CMK (cell line): ENCODE results near the gene MMADHC.

Source experiments
- DNase-seq: peaks from one replicate; pipeline ENCODE4 v3.0.0-alpha.2; 2010; ENCODE audit warnings: low read depth

MMADHC gene

GRCh38 chr2:149587220-149587949, at the start of gene MMADHC:
Gene MMADHC, minus strand, starts transcription at chr2:149587775. Its CDS starts 678 bp downstream, at chr2:149587097.
- peak; percentile 79 for DNase-seq

GRCh38 chr2:149634103-149634502, 46.5 kb upstream of the MMADHC start:
- DNase-seq: no peak

GRCh38 chr2:149630445-149630844, 42.9 kb upstream of the MMADHC start:
- no peak for DNase-seq

GRCh38 chr2:149629026-149629425, 41.5 kb upstream of the MMADHC start:
- no peak for DNase-seq

GRCh38 chr2:149627111-149627801, 39.7 kb upstream of the MMADHC start:
- no peak for DNase-seq

GRCh38 chr2:149625671-149626070, 38.1 kb upstream of the MMADHC start:
- no peak for DNase-seq

GRCh38 chr2:149625271-149625670, 37.7 kb upstream of the MMADHC start:
- DNase-seq: no peak

- DNase-seq: no peak
Measured at GRCh38 chr2:149622343-149622742, 34.8 kb upstream of the MMADHC start.

- DNase-seq: no peak
Measured at GRCh38 chr2:149617476-149617875, 29.9 kb upstream of the MMADHC start.

GRCh38 chr2:149616681-149617456, 29.3 kb upstream of the MMADHC start:
- no peak for DNase-seq

GRCh38 chr2:149613704-149614103, 26.1 kb upstream of the MMADHC start:
- DNase-seq: no peak

GRCh38 chr2:149612122-149612521, 24.5 kb upstream of the MMADHC start:
- no peak for DNase-seq

- DNase-seq: no peak
Measured at GRCh38 chr2:149611100-149611820, 23.7 kb upstream of the MMADHC start.

GRCh38 chr2:149606251-149606811, 18.8 kb upstream of the MMADHC start:
- DNase-seq: no peak

- DNase-seq: no peak
Measured at GRCh38 chr2:149603248-149603647, 15.7 kb upstream of the MMADHC start.

GRCh38 chr2:149601141-149601796, 13.7 kb upstream of the MMADHC start:
- DNase-seq: no peak

- DNase-seq: peak; percentile 18
Measured at GRCh38 chr2:149597668-149598326, 10.2 kb upstream of the MMADHC start.

GRCh38 chr2:149597050-149597667, 9.6 kb upstream of the MMADHC start:
- DNase-seq: no peak

GRCh38 chr2:149596471-149596870, 8.9 kb upstream of the MMADHC start:
- no peak for DNase-seq
